Smooth muscle cell (in vitro differentiated cells): Measurements from ENCODE around the gene SF3A2. TPM values are rescaled to one million over a fixed set of nuclear protein-coding genes. Genes with fewer than 3 reads are reported as not detected.

Experiments
- DNase-seq: peaks from one replicate; lab custom pipeline; 2025; ENCODE audit not compliant: unreplicated experiment; lab: John Stamatoyannopoulos, UW
- H2AFZ ChIP-seq: fragments of 200-600 bp; sonication (generic); 2 replicates; pipeline ENCODE4 v1.6.0; 2016; ENCODE audit warnings: antibody characterized with exemption, low read depth, mild to moderate bottlenecking
- H3F3A ChIP-seq: fragments of 200-600 bp; sonication (generic); 2 replicates; pipeline ENCODE4 v1.6.0; 2017; ENCODE audit warnings: antibody characterized with exemption, low read depth
- H3K27ac ChIP-seq: fragments of 200-600 bp; sonication (generic); 2 replicates; pipeline ENCODE4 v1.5.1; 2016; ENCODE audit warnings: low read depth, mild to moderate bottlenecking
- H3K27me3 ChIP-seq: fragments of 200-600 bp; sonication (generic); 2 replicates; pipeline ENCODE4 v1.6.1; 2016; ENCODE audit warnings: low read depth, mild to moderate bottlenecking
- H3K36me3 ChIP-seq: fragments of 200-600 bp; sonication (generic); 2 replicates; pipeline ENCODE4 v1.5.1; 2016; ENCODE audit warnings: low read depth
- H3K4me1 ChIP-seq: fragments of 200-600 bp; sonication (generic); 2 replicates; pipeline ENCODE4 v1.5.1; 2016; ENCODE audit warnings: low read depth
- H3K4me2 ChIP-seq: fragments of 200-600 bp; sonication (generic); 2 replicates; pipeline ENCODE4 v1.6.0; 2016; ENCODE audit warnings: mild to moderate bottlenecking
- H3K4me3 ChIP-seq: fragments of 200-600 bp; sonication (generic); 2 replicates; pipeline ENCODE4 v1.5.1; 2016; ENCODE audit warnings: mild to moderate bottlenecking
- H3K79me2 ChIP-seq: fragments of 200-600 bp; sonication (generic); 2 replicates; pipeline ENCODE4 v1.6.0; 2016; ENCODE audit warnings: low read depth, mild to moderate bottlenecking
- H3K9ac ChIP-seq: fragments of 200-600 bp; sonication (generic); 2 replicates; pipeline ENCODE4 v1.6.0; 2016; ENCODE audit warnings: low read depth
- H3K9me3 ChIP-seq: fragments of 200-600 bp; sonication (generic); replicated peaks from 2 replicates; pipeline ENCODE4 v1.5.1; 2016; ENCODE audit warnings: low read depth
- H4K20me1 ChIP-seq: fragments of 200-600 bp; sonication (generic); 2 replicates; pipeline ENCODE4 v1.6.0; 2016; ENCODE audit warnings: low read depth
- CTCF ChIP-seq: fragments of 200-600 bp; sonication (generic); IDR thresholded peaks from 2 replicates; pipeline ENCODE4 v1.5.1; 2017; ENCODE audit warnings: borderline replicate concordance, mild to moderate bottlenecking, antibody characterized with exemption; ENCODE audit not compliant: insufficient read depth, poor library complexity, severe bottlenecking
- WGBS: methylation state at CpG from one replicate; pipeline ENCODE4 v1.1.7; 2016; ENCODE audit warnings: low lambda C conversion rate; 5-methylcytosine and 5-hydroxymethylcytosine counted together
- polyA plus RNA-seq: library from polyadenylated mRNA; unstranded; fragments of >200 nt; fragmentation: Nextera tagmentation; extraction: Ambion mirVana; gene quantifications from 2 replicates; pipeline ENCODE4 v1.2.1, GENCODE V29; 2016
- total RNA-seq: library from RNA; depleted of rRNA; stranded (reverse); fragments of >200 nt; gene quantifications from 2 replicates; pipeline ENCODE4 v1.2.3, GENCODE V29; 2014

SF3A2 gene
- total and polyA plus RNA-seq, 2 experiments from 2014 or later: 28.5 to 63.0 TPM

- DNase-seq: no peak
- Histone ChIP-seq H4K20me1 (no peaks in the 10 kb centered on the region), H3K27me3 (no peaks in the 10 kb centered on the region), H3K79me2 (no peaks in the 10 kb centered on the region), H2AFZ (no peak overlapping the region), H3K4me2 (no peak overlapping the region), H3K9me3 (no peaks in the 10 kb centered on the region), H3K4me3 (no peak overlapping the region), H3K27ac (no peak overlapping the region), H3K9ac (no peak overlapping the region), H3K36me3 (peaks cover 4% of the 10 kb centered on the region), H3K4me1 (no peaks in the 10 kb centered on the region), H3F3A (no peaks in the 10 kb centered on the region)
- WGBS: 97% methylated on average over 43 of the region's 43 CpGs
- no peak for TF ChIP-seq CTCF
These were observed 20.0 kb upstream of the SF3A2 start for GRCh38 chr19:2216361-2217225.

GRCh38 chr19:2217591-2217990, 19.0 kb upstream of the SF3A2 start:
- WGBS: 97% methylated on average over 16 of the region's 22 CpGs
- H3K36me3 ChIP-seq: no peaks in the 10 kb centered on the region

DNA sequence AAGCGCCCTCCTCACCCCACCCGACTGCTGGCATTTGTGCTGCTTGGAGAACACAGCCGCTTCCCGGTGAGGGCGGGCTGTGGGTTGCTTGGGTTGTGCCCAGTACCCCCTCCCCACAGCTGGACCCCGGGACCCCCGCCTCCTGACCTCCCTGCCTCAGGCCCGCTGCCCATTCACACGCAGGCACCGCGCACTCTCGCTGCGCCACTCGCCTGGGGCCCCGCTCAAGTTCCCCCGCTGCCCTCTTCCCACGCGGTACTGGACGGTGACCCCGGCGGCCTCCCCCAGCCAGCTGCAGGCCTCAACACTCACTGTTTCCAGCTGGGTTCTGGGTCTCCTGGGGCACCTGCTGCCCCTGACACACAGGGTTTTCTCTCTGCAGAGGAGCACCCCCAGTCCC, 16.9 kb upstream of the SF3A2 start:
- no peaks in the 10 kb centered on the region for H3K9me3 ChIP-seq
- H4K20me1 ChIP-seq: no peaks in the 10 kb centered on the region
- no peaks in the 10 kb centered on the region for H3K27me3 ChIP-seq
- no peak for DNase-seq
- 100% methylated on average over 9 of the region's 21 CpGs for WGBS
- no peak overlapping the region for H3K4me2 ChIP-seq
- no peak for TF ChIP-seq CTCF
- H3K36me3 ChIP-seq: no peaks in the 10 kb centered on the region
- no peaks in the 10 kb centered on the region for H3K79me2 ChIP-seq
- H3F3A ChIP-seq: no peaks in the 10 kb centered on the region
- no peak overlapping the region for H3K27ac ChIP-seq
- no peak overlapping the region for H2AFZ ChIP-seq
- no peaks in the 10 kb centered on the region for H3K4me1 ChIP-seq
- H3K9ac ChIP-seq: no peak overlapping the region
- H3K4me3 ChIP-seq: no peak overlapping the region

More at GRCh38 chr19:2217591-2217990, 19.0 kb upstream of the SF3A2 start:
- Histone ChIP-seq H4K20me1 (no peaks in the 10 kb centered on the region), H3F3A (no peaks in the 10 kb centered on the region), H3K27me3 (no peaks in the 10 kb centered on the region), H3K4me3 (no peak overlapping the region), H3K4me2 (no peak overlapping the region), H2AFZ (no peak overlapping the region), H3K9ac (no peak overlapping the region), H3K9me3 (no peaks in the 10 kb centered on the region), H3K27ac (no peak overlapping the region), H3K79me2 (no peaks in the 10 kb centered on the region), H3K4me1 (no peaks in the 10 kb centered on the region)
- DNase-seq: no peak
- no peak for TF ChIP-seq CTCF

- no peak overlapping the region for H3K4me3 ChIP-seq
- H3K79me2 ChIP-seq: no peaks in the 10 kb centered on the region
- H3F3A ChIP-seq: no peaks in the 10 kb centered on the region
- WGBS: 96% methylated on average over 20 of the region's 20 CpGs
- no peak overlapping the region for H2AFZ ChIP-seq
- H3K27me3 ChIP-seq: no peaks in the 10 kb centered on the region
- no peaks in the 10 kb centered on the region for H3K4me1 ChIP-seq
- H3K27ac ChIP-seq: no peak overlapping the region
- no peaks in the 10 kb centered on the region for H3K9me3 ChIP-seq
- H4K20me1 ChIP-seq: no peaks in the 10 kb centered on the region
- DNase-seq: no peak
- no peak overlapping the region for H3K9ac ChIP-seq
- no peak overlapping the region for H3K4me2 ChIP-seq
- TF ChIP-seq CTCF: no peak
- H3K36me3 ChIP-seq: no peaks in the 10 kb centered on the region
These were observed 15.3 kb upstream of the SF3A2 start for GRCh38 chr19:2221250-2221831.
